H9 (cell line): ENCODE measurements around the gene SST. TPM values are rescaled to one million over a fixed set of nuclear protein-coding genes. Genes with fewer than 3 reads are reported as not detected.
"Not testable (repeated sequence)": the region's sequence is repeated elsewhere in the genome, so short reads cannot be mapped to it uniquely, and the experiment has no call there.

ENCODE experiments used
- DNase-seq: peaks from one replicate; pipeline ENCODE4 v3.0.0-alpha.2; 2017
- H2AFZ ChIP-seq: one replicate; pipeline ENCODE4 v1.6.1; 2013; ENCODE audit warnings: mild to moderate bottlenecking, low read length, control low read depth, moderate library complexity
- H2AK5ac ChIP-seq: 2 replicates; pipeline ENCODE4 v1.6.1; 2013; ENCODE audit warnings: low read length, control low read depth, mixed read lengths; ENCODE audit not compliant: insufficient read length
- H2BK120ac ChIP-seq: one replicate; pipeline ENCODE4 v1.6.1; 2013; ENCODE audit warnings: low read depth, mild to moderate bottlenecking, low read length, control low read depth, inconsistent platforms; ENCODE audit not compliant: poor library complexity, severe bottlenecking
- H2BK12ac ChIP-seq: 2 replicates; pipeline ENCODE4 v1.6.1; 2013; ENCODE audit warnings: low read length, control low read depth, mixed read lengths, low read depth; ENCODE audit not compliant: insufficient read length
- H2BK15ac ChIP-seq: 2 replicates; pipeline ENCODE4 v1.6.1; 2013; ENCODE audit warnings: low read depth, low read length, control low read depth
- H2BK20ac ChIP-seq: one replicate; pipeline ENCODE4 v1.6.1; 2013; ENCODE audit warnings: low read depth, mild to moderate bottlenecking, low read length, control low read depth, inconsistent platforms; ENCODE audit not compliant: poor library complexity, severe bottlenecking
- H2BK5ac ChIP-seq: 2 replicates; pipeline ENCODE4 v1.6.1; 2013; ENCODE audit warnings: low read length, control low read depth, mixed read lengths; ENCODE audit not compliant: insufficient read length
- H3K14ac ChIP-seq: 2 replicates; pipeline ENCODE4 v1.6.1; 2013; ENCODE audit warnings: low read length, control low read depth; ENCODE audit not compliant: insufficient read depth
- H3K18ac ChIP-seq: 2 replicates; pipeline ENCODE4 v1.6.1; 2013; ENCODE audit warnings: low read depth, mild to moderate bottlenecking, mixed read lengths, low read length, control low read depth; ENCODE audit not compliant: insufficient read length
- H3K23ac ChIP-seq: 2 replicates; pipeline ENCODE4 v1.6.1; 2013; ENCODE audit warnings: low read length, control low read depth, mixed read lengths, low read depth; ENCODE audit not compliant: insufficient read length
- H3K23me2 ChIP-seq: 2 replicates; pipeline ENCODE4 v1.6.1; 2013; ENCODE audit warnings: low read depth, mild to moderate bottlenecking, mixed read lengths, low read length, control low read depth; ENCODE audit not compliant: insufficient read length, poor library complexity, severe bottlenecking
- H3K27ac ChIP-seq: 2 replicates; pipeline ENCODE4 v1.5.1; 2013; ENCODE audit warnings: low read length, control low read depth, mixed read lengths, low read depth; ENCODE audit not compliant: insufficient read length
- H3K27me3 ChIP-seq: 2 replicates; pipeline ENCODE4 v1.6.1; 2013; ENCODE audit warnings: low read length, control low read depth, inconsistent platforms; ENCODE audit not compliant: insufficient read depth
- H3K4ac ChIP-seq: 2 replicates; pipeline ENCODE4 v1.6.1; 2013; ENCODE audit warnings: low read depth, mild to moderate bottlenecking, control low read depth, inconsistent platforms, low read length, moderate library complexity
- H3K4me1 ChIP-seq: 2 replicates; pipeline ENCODE4 v1.6.1; 2013; ENCODE audit warnings: low read length, control low read depth, inconsistent platforms; ENCODE audit not compliant: insufficient read depth
- H3K4me2 ChIP-seq: 2 replicates; pipeline ENCODE4 v1.6.1; 2013; ENCODE audit warnings: low read length, control low read depth, mixed read lengths; ENCODE audit not compliant: insufficient read length, insufficient read depth
- H3K56ac ChIP-seq: 2 replicates; pipeline ENCODE4 v1.6.1; 2013; ENCODE audit warnings: low read depth, mild to moderate bottlenecking, mixed read lengths, low read length, control low read depth; ENCODE audit not compliant: insufficient read length
- H3K79me1 ChIP-seq: 2 replicates; pipeline ENCODE4 v1.6.1; 2013; ENCODE audit warnings: low read depth, mild to moderate bottlenecking, moderate library complexity, low read length, control low read depth, inconsistent platforms; ENCODE audit not compliant: insufficient read depth, poor library complexity, severe bottlenecking
- H3K79me2 ChIP-seq: 2 replicates; pipeline ENCODE4 v1.6.1; 2013; ENCODE audit warnings: low read length, control low read depth, inconsistent platforms; ENCODE audit not compliant: insufficient read depth
- H3K9ac ChIP-seq: 2 replicates; pipeline ENCODE4 v1.6.1; 2013; ENCODE audit warnings: low read length, control low read depth, mixed read lengths; ENCODE audit not compliant: insufficient read length; ENCODE audit errors: extremely low read depth
- H3K9me3 ChIP-seq: one replicate; pipeline ENCODE4 v1.6.1; 2013; ENCODE audit warnings: low read depth, low read length, inconsistent platforms; ENCODE audit not compliant: control insufficient read depth
- H3T11ph ChIP-seq: one replicate; pipeline ENCODE4 v1.6.1; 2013; ENCODE audit warnings: mild to moderate bottlenecking, low read length, control low read depth, inconsistent platforms
- H4K20me1 ChIP-seq: one replicate; pipeline ENCODE4 v1.6.1; 2013; ENCODE audit not compliant: control insufficient read depth, insufficient read length, insufficient read depth
- H4K5ac ChIP-seq: 2 replicates; pipeline ENCODE4 v1.6.1; 2013; ENCODE audit warnings: low read depth, mild to moderate bottlenecking, mixed read lengths, low read length, control low read depth; ENCODE audit not compliant: insufficient read length
- H4K8ac ChIP-seq: replicated peaks from 2 replicates; pipeline ENCODE4 v1.6.1; 2013; ENCODE audit warnings: low read length, control low read depth, mixed read lengths, low read depth; ENCODE audit not compliant: insufficient read length
- H4K91ac ChIP-seq: 2 replicates; pipeline ENCODE4 v1.6.1; 2013; ENCODE audit warnings: low read depth, mild to moderate bottlenecking, moderate library complexity, mixed read lengths, low read length, control low read depth; ENCODE audit not compliant: insufficient read length
- H3K27ac Mint-ChIP-seq, 3 experiments: 2 replicates in 2 of 3; 3 replicates in 1 of 3; pipeline ENCODE4 v1.8.0; 2020 to 2021; ENCODE audit warnings: mixed read lengths in 3 of 3, mild to moderate bottlenecking in 1 of 3, moderate library complexity in 1 of 3
- H3K27me3 Mint-ChIP-seq: 2 replicates; pipeline ENCODE4 v1.8.0; 2021; ENCODE audit warnings: low read depth, mild to moderate bottlenecking, moderate library complexity, mixed read lengths
- H3K36me3 Mint-ChIP-seq, 3 experiments: 2 replicates in 2 of 3; 3 replicates in 1 of 3; pipeline ENCODE4 v1.8.0; 2020 to 2021; ENCODE audit warnings: low read depth in 3 of 3, mixed read lengths in 3 of 3; ENCODE audit not compliant: insufficient read depth in 1 of 3
- H3K4me1 Mint-ChIP-seq, 2 experiments: 2 replicates each; pipeline ENCODE4 v1.8.0; 2020; ENCODE audit warnings: mixed read lengths in 2 of 2
- H3K4me3 Mint-ChIP-seq, 2 experiments: 2 replicates in 1 of 2; 3 replicates in 1 of 2; pipeline ENCODE4 v1.8.0; 2020 to 2021; ENCODE audit warnings: mild to moderate bottlenecking in 2 of 2, mixed read lengths in 2 of 2, moderate library complexity in 1 of 2
- H3K9me3 Mint-ChIP-seq, 2 experiments: 2 replicates in 1 of 2; 3 replicates in 1 of 2; pipeline ENCODE4 v1.8.0; 2020; ENCODE audit warnings: mild to moderate bottlenecking in 2 of 2, mixed read lengths in 2 of 2, moderate library complexity in 1 of 2
- WGBS: extraction: QIAGEN DNeasy Blood & Tissue Kit; methylation state at CpG from one replicate; pipeline ENCODE4 v1.1.7; 2013; ENCODE audit warnings: missing lambda C conversion rate, low lambda C conversion rate, mixed read lengths; ENCODE audit not compliant: insufficient read length; ENCODE audit errors: extremely low coverage; 5-methylcytosine and 5-hydroxymethylcytosine counted together
- total RNA-seq: library from RNA; stranded (reverse); gene quantifications from 2 replicates; pipeline ENCODE4 v1.2.1, GENCODE V29; 2021
- TF ChIP-seq, protein P1 (sequence below): fragments of 200-600 bp; sonication (generic); conservative IDR thresholded peaks from 3 replicates; pipeline ENCODE4 v1.8.0; 2021; ENCODE audit warnings: antibody characterized with exemption, mild to moderate bottlenecking

SST gene
- total RNA-seq, 1 experiment from 2014 or later = not detected

DNA sequence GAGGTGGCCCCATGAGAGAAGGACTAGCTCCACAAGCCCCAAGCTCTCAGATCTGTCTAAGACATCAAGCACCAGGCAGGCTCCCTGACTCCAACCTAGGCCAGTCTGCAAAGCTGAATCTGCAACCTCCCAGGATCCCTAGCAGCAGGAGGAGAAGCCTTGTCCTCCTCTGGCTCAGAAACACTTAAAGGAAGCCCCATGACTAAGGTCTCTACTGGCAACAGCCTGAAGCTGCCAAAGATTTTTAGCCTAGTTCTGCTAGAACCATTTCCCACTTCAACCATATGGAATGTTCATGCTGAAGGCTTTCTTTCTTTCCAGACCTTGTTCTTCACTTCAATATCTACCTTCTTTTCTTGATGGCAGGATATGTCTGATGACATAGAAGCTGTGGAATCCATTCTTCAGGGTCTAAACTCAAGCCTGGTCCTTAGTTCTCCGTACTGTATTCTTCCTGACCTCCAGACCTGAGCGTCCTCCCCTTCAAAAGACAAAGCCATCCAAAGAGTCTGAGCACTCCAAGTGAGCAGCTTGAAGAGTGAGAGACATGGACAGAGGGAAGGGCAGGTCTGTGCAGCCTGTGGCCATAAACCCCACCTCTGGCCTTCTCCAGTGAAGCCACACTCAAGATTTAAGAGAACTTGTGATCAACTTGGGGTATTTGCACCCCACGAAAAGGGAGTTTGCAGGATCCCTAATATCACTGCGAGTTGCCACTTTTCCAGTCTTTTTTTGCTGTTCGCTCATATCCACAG, 23.1 kb downstream of the SST start:
- H4K5ac ChIP-seq = no peak overlapping the region
- H3K23ac ChIP-seq = no peak overlapping the region
- H3K9me3 Mint-ChIP-seq = peaks cover 0 to 4% of the 10 kb centered on the region in 2 experiments; a peak in 1 of 5 replicates
- no peak overlapping the region for H3K56ac ChIP-seq
- no peak overlapping the region for H3K27ac ChIP-seq
- H3K4ac ChIP-seq = no peak overlapping the region
- H2AK5ac ChIP-seq = no peak overlapping the region
- H3K27me3 Mint-ChIP-seq = peaks cover 7% of the 10 kb centered on the region
- H3K36me3 Mint-ChIP-seq = no peaks in the 10 kb centered on the region
- no peaks in the 10 kb centered on the region for H3K79me1 ChIP-seq
- H3T11ph ChIP-seq = no peak overlapping the region
- no peaks in the 10 kb centered on the region for H3K4me1 ChIP-seq
- H2BK12ac ChIP-seq = no peak overlapping the region
- TF ChIP-seq, protein P1, sequence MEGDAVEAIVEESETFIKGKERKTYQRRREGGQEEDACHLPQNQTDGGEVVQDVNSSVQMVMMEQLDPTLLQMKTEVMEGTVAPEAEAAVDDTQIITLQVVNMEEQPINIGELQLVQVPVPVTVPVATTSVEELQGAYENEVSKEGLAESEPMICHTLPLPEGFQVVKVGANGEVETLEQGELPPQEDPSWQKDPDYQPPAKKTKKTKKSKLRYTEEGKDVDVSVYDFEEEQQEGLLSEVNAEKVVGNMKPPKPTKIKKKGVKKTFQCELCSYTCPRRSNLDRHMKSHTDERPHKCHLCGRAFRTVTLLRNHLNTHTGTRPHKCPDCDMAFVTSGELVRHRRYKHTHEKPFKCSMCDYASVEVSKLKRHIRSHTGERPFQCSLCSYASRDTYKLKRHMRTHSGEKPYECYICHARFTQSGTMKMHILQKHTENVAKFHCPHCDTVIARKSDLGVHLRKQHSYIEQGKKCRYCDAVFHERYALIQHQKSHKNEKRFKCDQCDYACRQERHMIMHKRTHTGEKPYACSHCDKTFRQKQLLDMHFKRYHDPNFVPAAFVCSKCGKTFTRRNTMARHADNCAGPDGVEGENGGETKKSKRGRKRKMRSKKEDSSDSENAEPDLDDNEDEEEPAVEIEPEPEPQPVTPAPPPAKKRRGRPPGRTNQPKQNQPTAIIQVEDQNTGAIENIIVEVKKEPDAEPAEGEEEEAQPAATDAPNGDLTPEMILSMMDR = no peak
- no peak overlapping the region for H2BK120ac ChIP-seq
- no peak overlapping the region for H3K9ac ChIP-seq
- H3K4me1 Mint-ChIP-seq = no peaks in the 10 kb centered on the region
- DNase-seq = no peak
- no peak overlapping the region for H2AFZ ChIP-seq
- no peak overlapping the region for H3K14ac ChIP-seq
- H3K4me2 ChIP-seq = no peak overlapping the region
- H3K27me3 ChIP-seq = no peaks in the 10 kb centered on the region; the same call in 1 of the 2 replicates
- no peaks in the 10 kb centered on the region for H3K9me3 ChIP-seq
- H2BK5ac ChIP-seq = no peak overlapping the region
- no peak overlapping the region for H2BK20ac ChIP-seq
- no peaks in the 10 kb centered on the region for H3K23me2 ChIP-seq
- H4K91ac ChIP-seq = no peak overlapping the region
- H3K4me3 Mint-ChIP-seq = no peak overlapping the region
- no peaks in the 10 kb centered on the region for H4K20me1 ChIP-seq
- no peak overlapping the region for H2BK15ac ChIP-seq
- H3K18ac ChIP-seq = no peak overlapping the region
- no peak overlapping the region for H4K8ac ChIP-seq
- H3K27ac Mint-ChIP-seq = no peak overlapping the region
- WGBS = no CpG with 5 or more reads among the region's 5 CpGs
- no peaks in the 10 kb centered on the region for H3K79me2 ChIP-seq

DNA sequence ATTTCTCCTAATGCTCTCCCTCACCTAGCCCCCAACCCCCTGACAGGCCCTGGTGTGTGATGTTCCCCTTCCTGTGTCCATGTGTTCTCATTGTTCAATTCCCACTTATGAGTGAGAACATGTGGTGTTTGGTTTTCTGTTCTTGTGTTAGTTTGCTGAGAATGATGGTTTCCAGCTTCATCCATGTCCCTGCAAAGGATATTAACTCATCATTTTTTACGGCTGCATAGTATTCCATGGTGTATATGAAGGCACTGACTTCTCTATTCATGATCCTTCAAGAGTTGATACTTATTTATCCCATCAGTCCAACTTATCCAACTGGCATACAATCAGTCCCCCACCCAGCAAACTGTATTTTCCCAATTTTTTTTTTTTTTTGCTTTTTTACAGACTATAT, 24.8 kb downstream of the SST start:
- not testable (repeated sequence) for H3K56ac ChIP-seq, H2AFZ ChIP-seq, H3K4me1 ChIP-seq, H4K8ac ChIP-seq, H3K9me3 Mint-ChIP-seq, H3K23ac ChIP-seq, H3T11ph ChIP-seq, DNase-seq, H2BK15ac ChIP-seq, H3K23me2 ChIP-seq, H3K79me1 ChIP-seq, H3K27ac ChIP-seq, H3K27me3 ChIP-seq, H3K27me3 Mint-ChIP-seq, H3K18ac ChIP-seq, H3K4me2 ChIP-seq, H3K4me1 Mint-ChIP-seq, H3K36me3 Mint-ChIP-seq, H3K9me3 ChIP-seq, H2AK5ac ChIP-seq, H3K27ac Mint-ChIP-seq, H3K9ac ChIP-seq, H2BK12ac ChIP-seq, H4K20me1 ChIP-seq, H2BK5ac ChIP-seq, H2BK120ac ChIP-seq, H3K4me3 Mint-ChIP-seq, H3K14ac ChIP-seq, H4K91ac ChIP-seq, H3K79me2 ChIP-seq, H3K4ac ChIP-seq, H4K5ac ChIP-seq, H2BK20ac ChIP-seq
- WGBS = no CpG with 5 or more reads among the region's 1 CpG
